Measurements from ENCODE around the gene MGMT. TPM values are rescaled to one million over a fixed set of nuclear protein-coding genes. Genes with fewer than 3 reads are reported as not detected.

The MGMT gene
- polyA plus RNA-seq, 1 donor, result 18.0 TPM

- H3K27ac ChIP-seq (ENCODE audit: low read length), result no peak overlapping the region
- H3K4me3 ChIP-seq (ENCODE audit: low read length), result no peak overlapping the region
- no peaks in the 10 kb centered on the region for H3K4me1 ChIP-seq (ENCODE audit: control insufficient read depth, insufficient read depth, low read length)
- no peaks in the 10 kb centered on the region for H3K36me3 ChIP-seq (ENCODE audit: control insufficient read depth, insufficient read depth, low read length)
- DNase-seq, result no peak
- H3K9me3 ChIP-seq (ENCODE audit: control insufficient read depth, low read depth, low read length), result peaks cover 3% of the 10 kb centered on the region
- H3K27me3 ChIP-seq (ENCODE audit: control insufficient read depth, insufficient read depth, low read length), result no peaks in the 10 kb centered on the region
- no CpG with 5 or more reads among the region's 8 CpGs for WGBS (ENCODE audit: insufficient coverage, low lambda C conversion rate)
These were observed 190.4 kb downstream of the MGMT start for GRCh38 chr10:129657297-129658017.

DNA sequence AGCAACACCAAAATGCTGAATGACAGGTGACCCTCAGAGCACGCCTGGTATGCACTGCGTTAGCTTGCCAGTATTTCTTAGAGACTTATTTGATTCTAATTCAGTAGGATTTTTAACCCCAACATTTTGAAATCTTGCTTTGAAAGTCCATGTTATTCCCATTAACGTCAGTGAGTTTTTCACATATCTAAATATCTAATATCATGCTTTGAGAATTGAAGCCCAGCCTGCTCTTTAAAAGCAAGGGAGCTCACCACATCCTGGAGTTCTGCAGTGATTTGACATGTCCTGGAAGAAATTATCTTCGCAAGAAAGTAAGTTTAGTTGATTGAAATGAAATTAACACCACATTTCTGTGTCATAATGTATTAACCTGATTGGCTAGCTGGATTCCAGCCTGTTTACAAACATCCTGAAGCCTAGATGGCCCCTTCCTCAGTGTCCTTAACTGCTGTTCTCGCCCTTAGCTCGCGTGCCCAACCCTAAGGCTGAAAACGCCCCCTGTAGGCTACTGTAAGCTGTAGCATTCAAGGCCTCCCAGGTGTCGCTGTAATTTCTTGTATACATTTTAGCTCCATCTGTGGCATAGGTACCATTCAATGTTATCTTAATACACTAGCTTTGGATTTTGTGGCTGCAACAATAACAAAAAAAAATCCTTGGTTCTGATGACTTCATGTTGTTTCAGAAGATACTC, 191.5 kb downstream of the MGMT start:
- H3K27ac ChIP-seq (ENCODE audit: low read length), result no peak overlapping the region
- no peak overlapping the region for H3K4me3 ChIP-seq (ENCODE audit: low read length)
- H3K9me3 ChIP-seq (ENCODE audit: control insufficient read depth, low read depth, low read length), result peaks cover 3% of the 10 kb centered on the region
- DNase-seq, result no peak
- WGBS (ENCODE audit: insufficient coverage, low lambda C conversion rate), result 100% methylated on average over 1 of the region's 9 CpGs
- no peaks in the 10 kb centered on the region for H3K27me3 ChIP-seq (ENCODE audit: control insufficient read depth, insufficient read depth, low read length)
- no peaks in the 10 kb centered on the region for H3K36me3 ChIP-seq (ENCODE audit: control insufficient read depth, insufficient read depth, low read length)
- H3K4me1 ChIP-seq (ENCODE audit: control insufficient read depth, insufficient read depth, low read length), result no peaks in the 10 kb centered on the region

- DNase-seq, result no peak
- H3K27me3 ChIP-seq (ENCODE audit: control insufficient read depth, insufficient read depth, low read length), result no peaks in the 10 kb centered on the region
- H3K36me3 ChIP-seq (ENCODE audit: control insufficient read depth, insufficient read depth, low read length), result no peaks in the 10 kb centered on the region
- no peak overlapping the region for H3K27ac ChIP-seq (ENCODE audit: low read length)
- no peak overlapping the region for H3K4me3 ChIP-seq (ENCODE audit: low read length)
- WGBS (ENCODE audit: insufficient coverage, low lambda C conversion rate), result 73% methylated on average over 6 of the region's 14 CpGs
- H3K9me3 ChIP-seq (ENCODE audit: control insufficient read depth, low read depth, low read length), result peaks cover 3% of the 10 kb centered on the region
- no peaks in the 10 kb centered on the region for H3K4me1 ChIP-seq (ENCODE audit: control insufficient read depth, insufficient read depth, low read length)
These were observed 192.6 kb downstream of the MGMT start for GRCh38 chr10:129659508-129660268.

DNA sequence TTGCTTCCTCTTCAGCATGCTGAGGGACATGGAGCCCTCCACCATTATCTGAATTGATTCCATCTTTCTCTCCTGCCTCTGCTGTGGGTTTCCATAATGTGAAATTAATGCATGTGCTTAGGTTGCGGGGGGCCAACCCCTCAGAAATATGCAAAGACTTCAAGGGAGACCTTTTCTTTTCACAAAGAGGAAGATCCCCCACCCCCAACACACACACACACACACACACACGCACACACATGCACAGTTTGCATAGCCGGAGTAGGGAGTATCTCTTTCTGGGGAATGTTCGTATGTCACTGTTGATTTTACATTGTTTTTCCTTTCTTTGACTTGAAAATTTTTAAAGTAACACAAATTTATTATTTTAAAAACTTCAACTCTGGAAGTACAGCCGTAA, 193.5 kb downstream of the MGMT start:
- H3K4me3 ChIP-seq (ENCODE audit: low read length), result no peak overlapping the region
- 33% methylated on average over 2 of the region's 5 CpGs for WGBS (ENCODE audit: insufficient coverage, low lambda C conversion rate)
- no peak for DNase-seq

DNA sequence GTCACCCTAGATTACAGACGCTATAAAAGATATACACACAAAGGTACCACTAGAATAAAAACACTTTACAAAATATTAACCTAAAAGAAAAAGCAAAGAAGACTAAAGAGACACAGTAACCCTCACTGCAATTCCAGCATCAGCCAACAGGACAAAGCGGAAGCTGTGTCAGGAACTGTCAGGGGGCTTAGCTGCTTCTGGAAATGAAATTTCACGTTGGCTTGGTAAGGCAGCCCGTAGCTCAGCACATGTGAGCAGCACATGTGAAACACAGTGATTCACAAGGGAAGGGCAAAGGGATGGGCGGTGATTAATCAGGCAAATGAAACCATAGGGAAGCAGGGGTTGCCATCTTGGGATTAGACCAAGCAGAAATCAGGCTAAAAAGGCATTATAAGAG, 195.4 kb downstream of the MGMT start:
- Histone ChIP-seq H3K27ac (ENCODE audit: low read length) (no peak overlapping the region), H3K9me3 (ENCODE audit: control insufficient read depth, low read depth, low read length) (no peaks in the 10 kb centered on the region), H3K27me3 (ENCODE audit: control insufficient read depth, insufficient read depth, low read length) (no peaks in the 10 kb centered on the region), H3K4me3 (ENCODE audit: low read length) (no peak overlapping the region), H3K4me1 (ENCODE audit: control insufficient read depth, insufficient read depth, low read length) (no peaks in the 10 kb centered on the region), H3K36me3 (ENCODE audit: control insufficient read depth, insufficient read depth, low read length) (no peaks in the 10 kb centered on the region)
- DNase-seq, result no peak
- WGBS (ENCODE audit: insufficient coverage, low lambda C conversion rate), result 100% methylated on average over 1 of the region's 5 CpGs

More for the DNA sequence above, 193.5 kb downstream of the MGMT start:
- Histone ChIP-seq H3K27ac (ENCODE audit: low read length) (no peak overlapping the region), H3K9me3 (ENCODE audit: control insufficient read depth, low read depth, low read length) (no peaks in the 10 kb centered on the region), H3K4me1 (ENCODE audit: control insufficient read depth, insufficient read depth, low read length) (no peaks in the 10 kb centered on the region), H3K27me3 (ENCODE audit: control insufficient read depth, insufficient read depth, low read length) (no peaks in the 10 kb centered on the region), H3K36me3 (ENCODE audit: control insufficient read depth, insufficient read depth, low read length) (no peaks in the 10 kb centered on the region)

- H3K4me3 ChIP-seq (ENCODE audit: low read length), result no peak overlapping the region
- H3K9me3 ChIP-seq (ENCODE audit: control insufficient read depth, low read depth, low read length), result peaks cover 5% of the 10 kb centered on the region
- DNase-seq, result no peak
- no peaks in the 10 kb centered on the region for H3K4me1 ChIP-seq (ENCODE audit: control insufficient read depth, insufficient read depth, low read length)
- 100% methylated on average over 1 of the region's 1 CpG for WGBS (ENCODE audit: insufficient coverage, low lambda C conversion rate)
- no peaks in the 10 kb centered on the region for H3K36me3 ChIP-seq (ENCODE audit: control insufficient read depth, insufficient read depth, low read length)
- no peak overlapping the region for H3K27ac ChIP-seq (ENCODE audit: low read length)
- no peaks in the 10 kb centered on the region for H3K27me3 ChIP-seq (ENCODE audit: control insufficient read depth, insufficient read depth, low read length)
These were observed 203.1 kb downstream of the MGMT start for GRCh38 chr10:129670124-129670523.

- no peak for DNase-seq
- H3K27me3 ChIP-seq (ENCODE audit: control insufficient read depth, insufficient read depth, low read length), result no peaks in the 10 kb centered on the region
- no peaks in the 10 kb centered on the region for H3K36me3 ChIP-seq (ENCODE audit: control insufficient read depth, insufficient read depth, low read length)
- WGBS (ENCODE audit: insufficient coverage, low lambda C conversion rate), result no CpG with 5 or more reads among the region's 4 CpGs
- no peak overlapping the region for H3K4me3 ChIP-seq (ENCODE audit: low read length)
- no peak overlapping the region for H3K27ac ChIP-seq (ENCODE audit: low read length)
- H3K4me1 ChIP-seq (ENCODE audit: control insufficient read depth, insufficient read depth, low read length), result no peaks in the 10 kb centered on the region
- H3K9me3 ChIP-seq (ENCODE audit: control insufficient read depth, low read depth, low read length), result peaks cover 5% of the 10 kb centered on the region
These were observed 206.3 kb downstream of the MGMT start for GRCh38 chr10:129673292-129673691.

DNA sequence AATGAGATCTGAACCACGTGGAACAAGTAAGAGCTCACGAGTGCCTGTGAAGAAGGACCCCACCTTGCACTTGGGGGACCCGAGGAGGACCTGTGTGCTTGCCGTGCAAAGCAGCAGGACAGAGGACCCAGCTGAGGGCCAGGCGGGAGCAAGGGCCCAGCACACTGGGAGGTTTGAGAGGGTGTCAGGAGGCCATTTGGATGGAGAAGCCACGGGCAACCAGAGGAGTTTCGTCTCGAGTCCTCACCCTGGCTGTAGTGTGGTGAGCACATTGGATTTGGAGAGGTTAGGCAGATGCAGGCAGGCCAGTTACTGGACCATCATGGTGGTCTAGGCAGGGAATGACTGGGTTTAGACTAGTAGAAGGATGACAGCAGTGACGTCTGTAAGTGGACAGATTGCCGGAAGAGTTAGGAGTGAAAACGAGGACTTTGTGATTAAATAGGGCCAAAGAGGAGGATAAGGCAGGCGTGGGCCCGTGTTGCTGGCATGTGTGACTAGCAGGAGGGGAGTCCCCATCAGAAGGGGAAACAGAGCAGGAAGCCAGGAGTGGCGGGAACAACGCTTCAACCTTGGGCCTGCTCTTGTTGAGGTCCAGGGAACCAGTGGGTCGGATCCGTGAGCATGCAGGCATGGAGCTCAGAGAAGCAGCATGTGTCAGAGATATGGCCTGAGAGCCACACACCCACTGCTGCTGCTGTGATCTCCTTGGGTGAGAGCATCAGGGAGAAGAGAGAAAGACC, 208.2 kb downstream of the MGMT start:
- Histone ChIP-seq H3K4me3 (ENCODE audit: low read length) (no peak overlapping the region), H3K36me3 (ENCODE audit: control insufficient read depth, insufficient read depth, low read length) (no peaks in the 10 kb centered on the region), H3K27me3 (ENCODE audit: control insufficient read depth, insufficient read depth, low read length) (no peaks in the 10 kb centered on the region), H3K27ac (ENCODE audit: low read length) (no peak overlapping the region), H3K9me3 (ENCODE audit: control insufficient read depth, low read depth, low read length) (peaks cover 1% of the 10 kb centered on the region), H3K4me1 (ENCODE audit: control insufficient read depth, insufficient read depth, low read length) (no peaks in the 10 kb centered on the region)
- no peak for DNase-seq
- 100% methylated on average over 4 of the region's 17 CpGs for WGBS (ENCODE audit: insufficient coverage, low lambda C conversion rate)

DNA sequence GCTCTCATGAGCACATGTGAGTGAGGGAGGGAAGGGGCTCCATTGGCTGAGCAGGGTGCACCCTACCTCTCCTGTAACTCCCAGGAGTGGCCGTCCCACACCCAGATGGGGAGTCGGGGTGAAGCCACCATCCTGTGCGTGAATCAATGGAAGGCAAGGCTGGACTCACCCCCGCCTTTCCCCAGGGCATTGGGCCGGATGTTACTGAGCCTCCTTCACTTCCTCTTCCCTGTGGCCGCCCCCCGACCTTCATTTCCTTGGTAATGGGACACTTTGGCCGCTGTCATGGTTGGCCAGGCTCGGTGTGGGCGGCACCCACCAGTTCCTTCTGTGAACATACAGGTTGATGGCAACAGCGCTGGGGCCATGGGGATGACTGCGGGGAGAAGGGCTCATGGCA, 209.0 kb downstream of the MGMT start:
- no CpG with 5 or more reads among the region's 12 CpGs for WGBS (ENCODE audit: insufficient coverage, low lambda C conversion rate)
- H3K9me3 ChIP-seq (ENCODE audit: control insufficient read depth, low read depth, low read length), result peaks cover 3% of the 10 kb centered on the region
- H3K27me3 ChIP-seq (ENCODE audit: control insufficient read depth, insufficient read depth, low read length), result no peaks in the 10 kb centered on the region
- no peak for DNase-seq
- no peak overlapping the region for H3K4me3 ChIP-seq (ENCODE audit: low read length)
- no peaks in the 10 kb centered on the region for H3K4me1 ChIP-seq (ENCODE audit: control insufficient read depth, insufficient read depth, low read length)
- no peaks in the 10 kb centered on the region for H3K36me3 ChIP-seq (ENCODE audit: control insufficient read depth, insufficient read depth, low read length)
- H3K27ac ChIP-seq (ENCODE audit: low read length), result no peak overlapping the region

DNA sequence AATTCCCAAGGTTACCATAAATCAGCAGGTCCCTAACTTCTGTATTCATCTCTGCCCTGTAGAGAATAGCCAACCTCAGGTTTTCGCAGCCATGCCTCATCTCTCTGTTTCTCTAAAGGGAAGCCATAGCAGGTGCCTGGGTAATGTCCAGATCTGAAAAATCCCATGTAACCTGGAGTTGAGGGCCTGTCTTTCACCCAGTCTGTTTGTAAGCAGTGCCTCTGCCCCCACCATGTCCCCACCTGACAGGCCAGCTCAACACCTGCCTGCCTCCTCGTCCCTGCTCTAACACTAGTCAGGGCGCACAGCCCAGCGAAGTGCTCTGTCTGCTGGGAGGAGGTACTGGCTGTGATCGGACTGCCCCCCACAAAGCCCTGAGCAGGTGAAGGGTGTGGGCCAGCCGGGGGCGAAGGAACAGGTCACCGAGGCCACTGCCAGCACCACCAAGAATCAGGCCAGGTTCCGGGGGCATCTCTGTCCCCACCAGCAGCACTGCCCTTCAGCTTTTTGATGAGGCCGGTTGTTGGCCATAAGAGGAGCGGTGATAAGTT, 210.4 kb downstream of the MGMT start:
- no peak overlapping the region for H3K4me3 ChIP-seq (ENCODE audit: low read length)
- no peak overlapping the region for H3K27ac ChIP-seq (ENCODE audit: low read length)
- no peaks in the 10 kb centered on the region for H3K27me3 ChIP-seq (ENCODE audit: control insufficient read depth, insufficient read depth, low read length)
- no peak for DNase-seq
- peaks cover 3% of the 10 kb centered on the region for H3K9me3 ChIP-seq (ENCODE audit: control insufficient read depth, low read depth, low read length)
- H3K36me3 ChIP-seq (ENCODE audit: control insufficient read depth, insufficient read depth, low read length), result no peaks in the 10 kb centered on the region
- WGBS (ENCODE audit: insufficient coverage, low lambda C conversion rate), result no CpG with 5 or more reads among the region's 11 CpGs
- no peaks in the 10 kb centered on the region for H3K4me1 ChIP-seq (ENCODE audit: control insufficient read depth, insufficient read depth, low read length)
